NCI-H187 (cell line): Measurements from ENCODE around the gene CHST2.

Source experiments
- DNase-seq, 2 experiments: peaks; one replicate each; lab custom pipeline; 2025; lab: John Stamatoyannopoulos, UW

The CHST2 gene

DNA sequence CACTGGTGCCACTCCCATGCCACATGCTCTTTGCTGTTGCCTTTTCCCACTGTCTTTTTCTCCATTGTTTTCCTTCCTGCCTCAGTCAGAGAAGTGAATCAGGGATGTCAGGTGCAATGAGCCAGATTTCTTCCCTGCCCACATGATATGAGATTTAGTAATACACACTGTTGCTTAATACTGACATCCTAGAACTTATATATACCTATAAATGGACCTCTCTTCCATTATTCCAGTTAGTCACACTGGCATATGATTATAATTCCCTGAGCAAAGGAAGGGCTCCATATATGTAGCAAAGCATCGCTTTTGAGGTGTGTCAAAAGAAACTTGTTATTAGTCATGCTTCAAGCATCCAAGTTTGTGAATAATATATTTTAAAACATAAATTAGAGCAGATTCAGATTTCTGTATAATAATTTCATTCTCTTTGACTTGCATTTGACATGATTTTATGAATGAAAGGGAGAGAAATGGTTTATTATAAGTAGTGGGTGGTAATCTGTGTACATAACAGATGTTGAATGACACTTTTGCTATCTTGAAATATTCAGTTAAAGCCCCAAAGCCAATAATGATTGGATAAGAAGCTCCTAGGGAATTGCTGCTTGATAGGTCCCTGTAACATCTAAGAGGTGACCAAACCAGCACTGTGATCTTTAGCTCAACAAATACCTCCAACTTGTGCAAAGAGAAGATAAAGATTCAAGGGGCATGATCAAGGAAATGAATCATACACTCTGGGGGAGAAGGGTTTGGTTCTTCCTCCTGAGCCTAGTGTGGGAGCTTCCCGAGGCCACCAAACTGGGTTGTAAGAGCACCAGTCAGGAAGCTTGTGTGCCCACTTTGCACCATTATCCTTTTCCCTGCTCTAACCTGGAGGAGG, 48.6 kb downstream of the CHST2 start:
- no peak for DNase-seq

- DNase-seq, result no peak
Measured at GRCh38 chr3:143168855-143169192, 49.3 kb downstream of the CHST2 start.

- DNase-seq, result no peak
Measured at GRCh38 chr3:143170074-143170473, 50.5 kb downstream of the CHST2 start.

- no peak for DNase-seq
Measured at GRCh38 chr3:143170676-143171075, 51.1 kb downstream of the CHST2 start.

DNA sequence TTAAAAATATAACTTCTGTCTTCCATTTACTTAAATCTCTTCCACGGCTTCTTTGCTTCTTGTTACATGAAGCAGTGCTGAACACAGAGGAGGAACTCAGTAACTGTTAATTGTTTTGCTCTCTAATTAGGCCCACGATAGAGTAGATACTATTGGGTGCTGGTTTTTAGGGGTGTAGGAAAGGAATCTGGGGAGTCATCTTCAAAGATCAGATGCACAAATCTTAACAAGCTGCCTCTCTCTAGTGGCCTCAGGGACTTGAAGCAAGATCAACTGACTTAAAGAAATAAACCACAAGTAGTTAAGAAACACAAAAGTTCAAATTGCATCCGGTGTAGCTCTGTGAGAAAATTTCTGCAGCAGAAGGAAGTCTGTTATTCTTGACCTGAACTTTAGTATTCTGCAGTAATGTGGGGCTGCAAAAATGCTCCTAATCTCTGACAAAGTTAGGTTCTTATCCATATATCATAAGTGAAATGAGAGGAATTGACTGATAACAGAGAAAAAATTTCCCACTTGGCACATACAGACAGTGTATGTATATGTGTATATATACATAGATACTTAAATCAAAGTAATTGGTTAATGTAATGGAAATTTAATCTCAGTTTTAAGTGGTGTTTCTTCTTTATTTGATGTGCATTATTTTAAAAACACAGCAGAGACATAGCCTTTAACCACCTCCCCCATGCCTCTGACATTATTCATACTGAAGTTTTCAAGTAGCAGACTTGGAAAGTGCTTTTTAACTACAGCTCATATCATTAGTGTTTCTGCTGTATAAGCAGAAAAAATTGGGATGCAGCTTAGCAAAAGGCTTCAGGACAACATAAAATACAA, 51.8 kb downstream of the CHST2 start:
- DNase-seq, result no peak

DNA sequence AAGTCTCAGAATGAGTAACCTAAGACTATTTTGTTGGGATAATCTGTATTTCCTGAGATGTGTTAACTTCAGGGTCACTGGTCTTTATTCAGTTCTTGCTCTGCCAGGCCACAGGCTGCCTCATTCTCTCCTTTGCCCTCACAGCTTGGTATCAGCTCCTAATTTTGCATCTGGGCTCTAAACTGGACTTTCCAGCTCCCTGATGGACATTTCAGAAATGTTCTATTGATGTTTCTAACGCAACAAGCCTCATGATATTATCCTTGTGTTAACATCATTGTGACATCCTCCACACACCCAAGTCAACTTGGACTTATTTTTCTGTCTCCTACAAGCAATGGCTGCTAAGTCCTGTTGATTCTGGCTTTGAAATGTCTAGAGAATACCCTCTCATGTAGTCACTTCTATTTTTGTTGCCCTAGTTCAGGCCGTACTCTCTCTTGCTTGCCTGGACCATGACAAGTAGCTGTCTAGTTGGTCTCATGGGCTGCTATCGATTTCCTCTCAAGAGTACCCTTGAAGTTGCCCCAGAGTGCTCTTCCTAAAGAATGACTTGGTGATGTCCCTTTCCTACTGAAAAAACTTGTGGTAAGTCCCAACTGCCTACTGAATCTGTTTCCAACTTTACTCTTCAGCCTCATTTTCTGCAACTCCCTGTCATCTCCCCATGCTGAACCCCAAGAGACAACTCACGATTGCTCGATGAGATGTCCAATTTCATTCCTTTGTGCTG, 52.7 kb downstream of the CHST2 start:
- DNase-seq, result no peak

DNA sequence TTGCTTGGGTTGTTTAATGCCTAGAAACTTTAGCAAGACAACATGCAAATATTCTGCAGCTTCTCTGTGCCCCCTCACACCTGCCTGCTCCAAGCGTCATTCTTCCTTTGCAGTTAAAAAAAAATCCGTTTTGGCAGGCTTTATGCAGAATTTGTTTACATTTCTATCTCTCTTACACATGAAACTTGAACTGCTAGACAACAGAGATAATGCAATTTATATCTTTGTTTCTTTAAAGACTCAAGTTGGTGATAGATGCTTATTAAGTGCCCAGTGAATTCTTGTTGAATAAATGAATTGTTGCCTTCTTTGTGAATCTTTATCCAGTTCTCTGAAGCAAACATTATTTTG, 53.2 kb downstream of the CHST2 start:
- no peak for DNase-seq

- no peak for DNase-seq
Measured at GRCh38 chr3:143173242-143173641, 53.7 kb downstream of the CHST2 start.
